Activated CD8-positive, alpha-beta T cell treated with anti-CD3 and anti-CD28 coated beads, Interleukin-2, amount 10 ng/mL, durations not matched to agents 7 days and 5 days (primary cell): ENCODE measurements around the gene IFT57. TPM values are rescaled to one million over a fixed set of nuclear protein-coding genes. Genes with fewer than 3 reads are reported as not detected.

Experiments used
- ATAC-seq: fragments of 150-1000 bp; cut with Tn5 transposase; one replicate; pipeline ENCODE4 v1.10.0; 2021; ENCODE audit warnings: moderate library complexity
- CTCF ChIA-PET: fragments of 350-600 bp; sonication (Branson Sonifier 250); formaldehyde crosslinking; loops from one replicate; lab custom pipeline; 2021; ENCODE audit warnings: antibody characterized with exemption; lab: Charles Lee
- POLR2A ChIA-PET: fragments of 350-600 bp; sonication (Branson Sonifier 250); formaldehyde crosslinking; loops from one replicate; lab custom pipeline; 2021; ENCODE audit warnings: antibody characterized with exemption; lab: Charles Lee
- DNase-seq: peaks from one replicate; pipeline ENCODE4 v3.0.0-alpha.2; 2020
- H3K27ac Mint-ChIP-seq: one replicate; pipeline ENCODE4 v1.8.0; 2021; ENCODE audit warnings: mild to moderate bottlenecking, mixed read lengths
- H3K27me3 Mint-ChIP-seq: one replicate; pipeline ENCODE4 v1.8.0; 2021; ENCODE audit warnings: low read depth, mixed read lengths
- H3K36me3 Mint-ChIP-seq: one replicate; pipeline ENCODE4 v1.8.0; 2021; ENCODE audit warnings: low read depth, mixed read lengths
- H3K4me1 Mint-ChIP-seq: one replicate; pipeline ENCODE4 v1.8.0; 2021; ENCODE audit warnings: low read depth, mixed read lengths
- H3K4me3 Mint-ChIP-seq: one replicate; pipeline ENCODE4 v1.8.0; 2021; ENCODE audit warnings: mild to moderate bottlenecking, mixed read lengths
- H3K9me3 Mint-ChIP-seq: one replicate; pipeline ENCODE4 v1.8.0; 2022; ENCODE audit warnings: mixed read lengths; ENCODE audit not compliant: insufficient read depth
- total RNA-seq, 2 experiments: library from RNA; stranded (reverse); gene quantifications; one replicate each; pipeline ENCODE4 v1.2.3, GENCODE V29; 2021

Gene IFT57
- total RNA-seq, 2 experiments from 2014 or later = 23.9 to 25.5 TPM

GRCh38 chr3:108110934-108111333, 111.3 kb downstream of the IFT57 start:
- Mint-ChIP-seq H3K27me3 (peaks cover 2% of the 10 kb centered on the region), H3K9me3 (no peaks in the 10 kb centered on the region), H3K27ac (no peak overlapping the region), H3K4me1 (no peaks in the 10 kb centered on the region), H3K36me3 (no peaks in the 10 kb centered on the region), H3K4me3 (no peak overlapping the region)
- ChIA-PET CTCF (no interaction called here), POLR2A (no interaction called here)
- no peak for DNase-seq
- ATAC-seq = no peak

Other genes starting within 250 kb of the IFT57 start
- gene CD47, start 131.4 kb downstream of the IFT57 start, total RNA-seq = 100 to 1,000 TPM; 136 to 137 TPM
- gene HHLA2, start 74.1 kb upstream of the IFT57 start, total RNA-seq = 1 to 10 TPM; 3.3 to 3.9 TPM